ENCODE data around the gene DPYD.

The DPYD gene

GRCh38 chr1:97120806-97121205 lies 800.0 kb downstream of the DPYD start:
- DNase-seq: no peak

- DNase-seq: no peak
Observed at GRCh38 chr1:97119260-97120158, 801.3 kb downstream of the DPYD start.

- no peak for DNase-seq
Observed at GRCh38 chr1:97114842-97115241, 806.0 kb downstream of the DPYD start.

GRCh38 chr1:97112442-97112841 lies 808.4 kb downstream of the DPYD start:
- DNase-seq: no peak

- no peak for DNase-seq
Observed at GRCh38 chr1:97108179-97108578, 812.7 kb downstream of the DPYD start.

- no peak for DNase-seq
Observed at GRCh38 chr1:97105531-97105930, 815.3 kb downstream of the DPYD start.

- no peak for DNase-seq
Observed at GRCh38 chr1:97101509-97101908, 819.3 kb downstream of the DPYD start.

GRCh38 chr1:97097404-97097925 lies 823.4 kb downstream of the DPYD start:
- no peak for DNase-seq

GRCh38 chr1:97095764-97096163 lies 825.1 kb downstream of the DPYD start:
- DNase-seq: no peak

GRCh38 chr1:97094247-97094972 lies 826.4 kb downstream of the DPYD start:
- DNase-seq: no peak

GRCh38 chr1:97093741-97094140 lies 827.1 kb downstream of the DPYD start:
- no peak for DNase-seq

GRCh38 chr1:97092824-97093223 lies 828.0 kb downstream of the DPYD start:
- DNase-seq: no peak

GRCh38 chr1:97091679-97092078 lies 829.2 kb downstream of the DPYD start:
- DNase-seq: no peak

- DNase-seq: no peak
Observed at GRCh38 chr1:97091263-97091662, 829.6 kb downstream of the DPYD start.

GRCh38 chr1:97090725-97091124 lies 830.1 kb downstream of the DPYD start:
- DNase-seq: no peak

- DNase-seq: no peak
Observed at GRCh38 chr1:97089173-97089572, 831.7 kb downstream of the DPYD start.

- no peak for DNase-seq
Observed at GRCh38 chr1:97088391-97088790, 832.4 kb downstream of the DPYD start.

GRCh38 chr1:97084546-97084945 lies 836.3 kb downstream of the DPYD start:
- DNase-seq: no peak

GRCh38 chr1:97082160-97082848 lies 838.5 kb downstream of the DPYD start:
- DNase-seq: no peak

- DNase-seq: no peak
Observed at GRCh38 chr1:97078872-97079271, 842.0 kb downstream of the DPYD start.

GRCh38 chr1:97077221-97077620 lies 843.6 kb downstream of the DPYD start:
- no peak for DNase-seq

- no peak for DNase-seq
Observed at GRCh38 chr1:97074771-97075170, 846.1 kb downstream of the DPYD start.

GRCh38 chr1:97073936-97074335 lies 846.9 kb downstream of the DPYD start:
- DNase-seq: no peak
